GM18502 (cell line): Measurements from ENCODE around the gene KIAA0319L.
"Not testable (repeated sequence)": the region's sequence is repeated elsewhere in the genome, so short reads cannot be mapped to it uniquely, and the experiment has no call there.

ENCODE experiments used
- ATAC-seq: cut with Tn5 transposase; IDR thresholded peaks from one replicate; pipeline ENCODE4 v1.9.1; 2021; ENCODE audit warnings: mild to moderate bottlenecking; ENCODE audit not compliant: unreplicated experiment, poor library complexity

Gene KIAA0319L

DNA sequence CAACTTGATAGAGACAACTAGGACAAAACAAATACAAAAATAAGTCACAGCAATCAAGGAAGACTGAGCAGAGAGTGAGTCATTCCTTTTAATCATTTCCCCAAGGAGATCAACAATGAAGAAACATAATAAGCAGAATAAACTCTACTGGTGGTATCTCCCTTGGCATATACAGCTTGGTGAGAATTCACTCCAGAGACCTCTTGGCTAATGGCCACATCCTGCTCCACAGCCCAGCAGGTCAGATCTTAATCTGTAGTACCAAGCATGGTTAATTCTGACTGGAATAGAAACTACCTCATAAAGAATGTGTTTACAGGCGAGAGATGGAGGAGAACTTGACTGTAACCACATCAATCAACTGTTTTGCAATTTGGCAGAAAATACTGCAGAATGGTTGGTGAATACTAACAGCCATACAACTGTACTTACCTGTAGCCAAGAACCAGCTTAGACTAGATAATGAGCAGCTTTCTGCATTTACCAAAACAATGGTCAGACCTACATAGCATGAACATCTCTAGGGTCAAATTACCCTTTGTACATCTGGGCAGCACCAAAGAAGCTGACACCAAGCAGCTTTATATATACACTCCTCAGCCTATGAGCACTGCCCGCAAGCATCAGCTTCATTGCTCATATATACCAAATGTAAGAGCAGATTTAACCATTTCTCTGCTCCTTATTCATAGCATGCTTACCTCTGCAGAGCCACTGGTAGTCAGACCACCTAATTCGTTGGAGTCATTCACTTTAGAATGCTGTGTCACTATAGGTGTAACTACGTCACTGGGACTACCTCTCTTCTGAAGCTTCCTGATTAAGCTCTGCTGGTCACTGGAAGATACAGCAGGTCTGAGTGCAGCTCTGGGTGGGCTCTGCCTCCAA is 51.0 kb downstream of the KIAA0319L start:
- peak; percentile 70 for ATAC-seq

DNA sequence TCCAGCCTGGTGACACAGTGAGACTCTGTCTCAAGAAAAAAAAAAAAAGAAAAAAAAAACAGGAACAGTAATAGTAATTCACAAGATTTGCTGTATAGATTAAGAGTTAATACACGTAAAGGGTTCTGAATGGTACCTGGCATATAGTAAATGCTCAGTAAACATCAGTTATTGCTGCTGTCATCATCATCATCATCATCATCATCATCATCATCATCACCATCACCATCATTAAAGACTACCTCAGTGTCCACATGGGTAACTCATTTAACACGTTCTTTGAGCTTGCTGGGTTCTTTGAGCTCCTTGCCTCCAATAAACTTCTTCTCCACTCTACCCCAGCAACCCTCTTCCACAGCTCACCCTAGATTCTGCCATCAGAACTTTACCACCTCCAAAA is 55.0 kb downstream of the KIAA0319L start:
- ATAC-seq = no peak

DNA sequence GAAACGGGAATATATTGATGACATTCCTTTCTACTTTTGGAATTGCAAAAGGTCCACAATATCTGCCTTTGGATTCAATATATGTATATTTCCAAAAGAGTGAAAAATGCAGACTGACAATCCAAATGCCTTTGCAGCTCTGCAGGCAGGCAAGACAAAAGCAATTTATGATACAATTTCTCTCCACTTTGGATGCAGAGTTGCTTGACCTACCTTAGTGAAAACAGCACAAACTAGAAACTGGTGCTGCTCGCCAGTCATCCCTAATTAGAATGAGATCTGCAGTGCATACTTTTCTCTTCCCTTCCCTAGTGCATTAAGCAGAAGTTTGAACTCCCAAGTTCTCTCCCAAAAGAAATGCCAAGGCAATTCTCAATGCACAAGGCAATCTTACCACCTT is 56.8 kb downstream of the KIAA0319L start:
- ATAC-seq = no peak

DNA sequence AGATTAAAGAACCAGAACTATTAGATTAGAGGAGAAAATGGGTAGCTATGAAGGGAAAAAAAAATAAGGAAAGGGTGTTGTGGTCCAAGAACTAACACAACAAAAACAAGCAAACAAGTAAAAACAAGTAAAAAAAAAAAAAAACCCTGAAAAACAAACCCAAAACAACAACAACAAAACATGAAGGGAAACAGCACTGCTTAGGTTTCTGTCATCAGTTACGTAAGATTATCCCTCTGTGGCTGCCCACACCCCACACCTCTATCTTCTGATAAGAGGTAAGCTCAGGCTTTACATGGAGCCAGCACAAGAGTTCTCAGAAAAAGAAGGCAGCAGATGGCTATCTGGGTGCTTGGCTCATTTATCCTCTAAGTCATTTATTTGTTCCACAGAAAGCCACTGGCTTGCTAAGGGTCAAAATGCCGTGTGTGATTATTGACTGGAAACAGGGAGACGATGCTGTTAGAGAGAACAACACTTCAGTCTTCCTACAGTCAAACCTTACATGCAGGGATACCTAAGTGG is 57.5 kb downstream of the KIAA0319L start:
- no peak for ATAC-seq

DNA sequence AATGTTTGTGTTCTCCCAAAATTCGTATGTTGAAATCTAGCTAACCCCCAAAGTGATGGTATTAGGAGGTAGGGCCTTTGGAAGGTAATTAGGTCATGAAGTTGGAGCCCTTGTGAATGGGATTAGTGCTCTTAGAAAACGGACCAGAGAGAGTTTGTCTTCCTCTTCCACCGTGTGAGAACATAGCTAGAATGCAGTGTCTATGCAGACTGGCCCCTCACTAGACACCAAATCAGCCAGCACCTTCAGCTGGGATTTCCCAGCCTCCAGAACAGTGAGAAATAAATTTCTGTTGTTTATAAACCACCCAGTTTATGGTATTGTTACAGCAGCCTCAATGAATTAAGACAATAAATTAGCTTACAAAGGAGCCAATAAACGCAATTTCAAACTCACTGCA is 58.0 kb downstream of the KIAA0319L start:
- no peak for ATAC-seq

DNA sequence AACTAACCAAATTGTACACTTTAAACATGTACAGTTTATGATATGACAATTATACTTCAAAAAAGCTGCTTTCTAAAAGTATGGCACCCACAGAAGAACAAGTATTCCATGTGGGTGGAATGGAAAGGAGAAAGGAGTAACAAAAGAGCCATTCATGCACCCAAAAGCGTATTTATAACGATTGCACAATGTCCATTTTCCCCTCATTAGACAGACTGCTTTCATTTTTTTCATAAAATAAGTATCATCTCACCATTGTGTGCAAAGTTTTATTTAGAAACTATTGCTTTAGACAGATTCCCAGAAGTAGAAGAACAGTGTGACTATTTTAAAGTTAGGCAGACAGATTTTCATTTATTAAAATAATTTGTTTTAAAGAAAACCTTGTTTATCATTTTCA is 59.6 kb downstream of the KIAA0319L start:
- ATAC-seq = no peak

DNA sequence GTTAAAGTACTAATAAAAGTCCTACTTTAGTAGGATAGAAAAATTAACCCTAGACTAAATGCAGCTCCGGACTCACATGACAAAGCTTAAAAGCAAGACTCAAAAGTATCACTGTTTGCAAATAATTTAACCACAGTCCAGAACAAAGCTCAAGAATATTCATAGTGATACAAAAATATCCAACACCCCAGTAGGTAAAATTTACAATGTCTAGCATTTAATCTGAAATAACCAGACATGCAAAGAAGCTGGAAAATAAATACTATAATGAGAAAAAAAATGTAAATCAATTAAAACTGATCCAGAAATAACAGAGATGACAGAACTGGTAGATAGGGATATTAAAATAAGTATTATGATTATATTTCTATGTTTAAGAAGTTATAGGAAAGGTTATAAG is 67.0 kb downstream of the KIAA0319L start:
- no peak for ATAC-seq

DNA sequence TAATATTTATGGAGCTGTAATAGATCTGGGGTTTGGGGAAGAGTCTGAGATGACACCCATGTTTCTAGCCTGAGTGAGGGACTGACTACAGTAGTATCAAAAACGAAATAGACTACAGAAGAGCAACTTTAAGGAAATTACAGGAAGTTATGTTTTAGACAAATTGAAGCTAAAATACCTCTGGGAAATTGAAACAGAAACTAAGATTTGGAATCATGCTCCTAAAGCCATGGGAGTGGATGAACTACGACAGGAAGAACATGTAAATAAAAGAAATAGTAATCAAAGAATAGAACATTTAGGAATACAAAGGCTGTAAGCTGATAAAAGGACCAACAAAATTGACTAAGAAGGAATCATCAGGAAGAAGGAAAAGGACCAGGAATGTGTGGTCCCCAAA is 68.9 kb downstream of the KIAA0319L start:
- ATAC-seq = no peak

DNA sequence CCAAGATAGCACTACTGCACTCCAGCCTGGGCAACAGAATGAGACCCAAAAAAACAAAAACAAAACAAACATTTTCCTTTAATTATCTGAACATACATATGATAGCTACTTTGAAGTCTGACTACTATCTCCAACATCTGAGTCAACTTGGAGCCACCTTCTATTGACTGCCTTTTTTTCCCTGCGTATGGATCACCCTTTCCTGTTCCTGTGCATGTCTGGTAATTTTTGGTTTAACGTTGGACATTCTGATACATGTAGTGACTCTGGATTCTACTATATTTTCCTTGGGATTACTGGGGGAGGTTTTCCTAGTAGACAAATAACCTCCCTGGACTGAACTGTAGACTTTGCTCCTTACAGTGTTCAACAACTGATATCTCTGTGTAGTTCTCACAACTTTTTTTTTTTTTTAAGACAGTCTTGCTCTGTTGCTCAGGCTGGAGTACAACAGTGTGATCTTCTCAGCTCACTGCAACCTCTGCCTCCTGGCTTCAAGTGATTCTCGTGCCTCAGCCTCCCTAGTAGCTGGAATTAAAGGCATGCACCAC is 70.3 kb downstream of the KIAA0319L start:
- no peak for ATAC-seq

DNA sequence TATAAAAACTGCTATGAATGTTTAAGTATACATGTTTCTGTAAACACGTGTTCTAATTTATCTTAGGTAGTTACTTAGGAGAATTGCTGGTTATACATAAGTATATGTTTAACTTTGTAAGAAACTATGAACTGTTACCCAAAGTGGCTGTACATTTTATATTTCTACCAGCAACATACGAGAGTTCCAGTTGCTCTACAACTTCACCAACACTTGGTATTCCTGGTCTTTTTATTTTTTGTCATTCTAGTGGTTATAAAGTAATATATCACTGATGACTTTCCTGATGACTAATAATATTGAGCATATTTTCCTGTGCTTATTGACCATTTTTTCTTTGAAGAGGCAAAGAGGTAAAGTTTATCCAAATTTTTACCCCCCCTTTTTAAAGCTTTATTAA is 76.0 kb downstream of the KIAA0319L start:
- no peak for ATAC-seq

DNA sequence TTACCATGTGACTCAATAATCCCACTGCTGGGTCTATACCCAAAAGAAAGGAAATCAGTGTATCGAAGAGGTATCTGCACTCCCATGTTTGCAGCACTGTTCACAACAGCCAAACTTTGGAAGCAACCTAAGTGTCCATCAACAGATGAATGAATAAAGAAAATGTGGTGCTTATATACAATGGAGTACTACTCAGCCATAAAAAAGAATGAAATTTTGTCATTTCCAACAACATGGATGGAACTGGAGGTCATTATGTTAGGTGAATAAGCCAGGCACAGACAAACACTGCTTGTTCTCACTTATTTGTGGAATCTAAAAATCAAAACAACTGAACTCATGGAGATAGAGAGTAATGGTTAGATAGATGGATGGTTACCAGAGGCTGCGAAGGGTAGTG is 79.3 kb downstream of the KIAA0319L start:
- ATAC-seq = no peak

DNA sequence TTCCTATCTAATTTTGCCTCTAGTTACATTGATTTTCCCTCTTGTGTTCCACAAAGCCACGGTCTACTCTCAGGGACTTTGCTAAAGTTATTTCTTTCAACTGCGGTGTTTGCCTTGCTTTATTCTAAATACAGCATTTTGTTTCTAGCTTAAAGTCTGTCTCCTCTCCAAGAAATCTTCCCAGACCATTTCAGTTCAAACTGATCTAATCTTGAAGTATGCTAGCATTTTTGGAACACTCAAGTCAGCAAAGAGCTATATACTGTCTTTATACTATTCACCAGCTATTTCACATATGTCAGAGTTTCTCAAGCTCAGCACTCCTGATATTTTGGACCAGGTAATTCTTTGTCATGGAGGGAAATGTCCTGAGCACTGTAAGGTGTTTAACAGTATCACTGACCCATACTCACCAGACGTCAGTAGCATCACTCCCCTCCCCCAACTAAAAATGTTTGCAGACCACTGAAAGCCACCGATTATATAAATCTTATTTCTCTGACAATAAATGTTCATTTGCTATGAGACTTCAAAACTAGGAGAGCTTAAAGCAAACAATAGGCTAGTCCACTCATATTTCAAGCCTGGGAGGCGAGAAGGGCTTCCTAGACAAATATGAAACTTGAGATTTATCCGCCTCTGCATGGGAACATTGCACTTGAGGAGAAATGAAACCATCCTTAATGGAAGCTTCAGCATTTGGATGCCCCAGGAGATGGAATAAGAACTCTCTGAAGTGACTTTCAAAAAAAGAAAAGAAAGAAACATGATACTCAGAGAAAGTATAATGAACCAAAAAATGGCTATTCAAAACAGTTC is 81.1 kb downstream of the KIAA0319L start:
- ATAC-seq = no peak

DNA sequence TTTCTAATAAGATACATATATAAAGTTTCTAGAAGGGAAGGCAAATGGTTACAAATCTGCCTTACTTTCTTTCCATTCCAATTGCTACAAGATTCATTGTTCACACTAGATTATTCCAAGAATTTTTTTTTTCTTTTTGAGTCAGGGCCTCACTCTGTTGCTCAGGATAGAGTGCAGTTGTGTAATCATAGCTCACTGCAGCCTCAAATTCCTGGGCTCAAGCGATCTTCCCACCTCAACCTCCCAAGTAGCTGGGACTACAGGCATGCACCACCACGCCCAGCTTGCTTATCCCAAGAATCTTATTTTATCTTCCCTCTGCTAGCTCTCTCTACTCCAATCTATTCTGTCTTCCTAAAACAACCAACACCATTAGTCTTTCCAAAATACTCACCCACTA is 81.8 kb downstream of the KIAA0319L start:
- ATAC-seq = no peak

DNA sequence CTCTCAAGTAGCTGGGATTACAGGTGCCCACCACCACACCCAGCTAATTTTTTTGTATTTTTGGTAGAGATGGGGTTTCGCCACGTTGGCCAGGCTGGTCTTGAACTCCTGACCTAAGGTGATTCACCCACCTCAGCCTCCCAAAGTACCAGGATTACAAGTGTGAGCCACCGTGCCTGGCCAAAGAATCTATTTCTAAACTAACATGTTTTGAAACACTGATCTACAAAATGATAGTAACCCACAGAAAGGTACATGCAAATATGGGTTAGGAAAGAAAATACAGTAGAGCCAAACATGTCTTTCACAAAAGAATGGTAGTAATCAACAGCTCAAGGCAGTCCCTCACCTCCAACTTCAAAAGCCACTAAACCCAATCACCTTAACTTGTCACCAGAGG is 84.0 kb downstream of the KIAA0319L start:
- not testable (repeated sequence) for ATAC-seq

DNA sequence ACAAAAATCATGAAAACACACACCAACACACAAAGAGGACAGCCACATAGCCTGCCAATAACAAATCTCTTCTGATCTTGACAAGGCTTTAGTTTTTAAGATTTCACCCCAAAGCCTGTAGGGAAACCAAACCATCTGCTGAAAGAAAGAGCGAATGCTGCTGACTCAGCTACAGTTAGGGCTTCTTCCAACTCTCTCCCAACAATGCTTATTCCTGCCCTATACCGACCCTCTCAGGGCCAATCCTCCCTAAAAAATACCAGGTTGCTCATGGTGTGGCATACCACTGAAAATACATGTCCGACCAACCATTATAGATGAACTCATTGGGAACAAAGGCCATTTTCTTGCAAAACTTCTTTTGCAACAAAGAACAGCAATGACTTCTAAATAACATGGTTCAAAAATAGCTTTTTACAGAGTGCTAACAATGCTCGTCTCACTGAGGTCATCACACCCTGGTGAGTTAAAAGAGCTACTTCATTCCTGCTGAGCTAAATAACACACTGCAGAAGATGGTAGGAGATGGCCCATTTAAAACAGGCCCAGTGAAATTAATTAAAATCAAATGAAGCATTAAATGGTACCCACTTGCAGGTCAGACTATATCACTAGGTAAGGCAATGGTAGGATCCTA is 86.1 kb downstream of the KIAA0319L start:
- no peak for ATAC-seq

DNA sequence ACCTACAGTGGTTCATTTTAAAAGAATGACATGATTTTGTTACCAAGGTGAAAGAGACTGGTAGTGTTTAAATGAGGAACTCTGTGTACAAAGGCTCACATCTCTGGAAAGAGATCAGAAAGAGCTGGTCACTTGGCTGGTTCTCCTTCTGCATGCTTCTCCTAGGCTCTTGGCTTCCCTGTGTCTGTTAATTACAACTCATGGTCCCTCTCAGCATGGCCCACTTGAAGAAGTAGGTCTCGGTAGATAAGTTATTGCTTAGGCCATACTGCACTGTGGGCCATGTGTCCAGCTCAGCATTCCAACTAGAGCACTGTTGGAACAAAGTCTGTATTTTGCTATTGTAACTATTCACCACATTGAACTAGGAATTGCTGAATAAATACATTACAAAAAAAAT is 91.1 kb downstream of the KIAA0319L start:
- ATAC-seq = no peak

DNA sequence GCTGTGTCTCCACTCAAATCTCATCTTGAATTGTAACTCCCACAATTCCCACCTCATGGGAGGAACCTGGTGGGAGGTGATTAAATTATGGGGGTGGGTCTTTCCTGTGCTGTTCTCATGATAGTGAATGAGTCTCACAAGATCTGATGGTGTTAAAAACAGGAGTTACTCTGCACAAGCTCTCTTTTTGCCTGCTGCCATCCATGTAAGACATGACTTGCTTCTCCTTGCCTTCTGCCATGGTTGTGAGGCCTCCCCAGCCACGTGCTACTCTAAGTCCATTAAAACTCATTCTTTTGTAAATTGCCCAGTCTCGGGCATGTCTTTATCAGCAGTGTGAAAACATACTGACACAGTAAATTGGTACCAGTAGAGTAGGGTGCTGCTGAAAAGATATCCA is 93.5 kb downstream of the KIAA0319L start:
- not testable (repeated sequence) for ATAC-seq

DNA sequence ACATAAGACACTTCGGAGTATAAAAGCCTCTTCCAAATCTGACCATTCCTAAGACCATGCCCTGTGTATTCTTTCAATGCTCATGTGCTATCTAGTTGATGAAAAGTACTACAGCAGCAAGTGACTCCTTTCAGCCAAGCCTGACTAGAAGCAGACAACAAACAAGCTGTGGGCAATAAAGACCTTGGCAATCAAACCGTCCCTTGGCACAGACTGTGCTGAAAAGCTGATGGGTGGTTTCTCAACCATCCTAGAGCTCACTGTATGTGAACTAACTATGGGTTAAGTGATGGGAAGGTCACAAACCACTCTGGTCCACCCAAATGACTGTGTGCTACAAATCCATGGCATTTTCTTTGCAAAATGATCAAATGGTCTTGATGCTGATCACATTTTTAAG is 94.0 kb downstream of the KIAA0319L start:
- no peak for ATAC-seq

DNA sequence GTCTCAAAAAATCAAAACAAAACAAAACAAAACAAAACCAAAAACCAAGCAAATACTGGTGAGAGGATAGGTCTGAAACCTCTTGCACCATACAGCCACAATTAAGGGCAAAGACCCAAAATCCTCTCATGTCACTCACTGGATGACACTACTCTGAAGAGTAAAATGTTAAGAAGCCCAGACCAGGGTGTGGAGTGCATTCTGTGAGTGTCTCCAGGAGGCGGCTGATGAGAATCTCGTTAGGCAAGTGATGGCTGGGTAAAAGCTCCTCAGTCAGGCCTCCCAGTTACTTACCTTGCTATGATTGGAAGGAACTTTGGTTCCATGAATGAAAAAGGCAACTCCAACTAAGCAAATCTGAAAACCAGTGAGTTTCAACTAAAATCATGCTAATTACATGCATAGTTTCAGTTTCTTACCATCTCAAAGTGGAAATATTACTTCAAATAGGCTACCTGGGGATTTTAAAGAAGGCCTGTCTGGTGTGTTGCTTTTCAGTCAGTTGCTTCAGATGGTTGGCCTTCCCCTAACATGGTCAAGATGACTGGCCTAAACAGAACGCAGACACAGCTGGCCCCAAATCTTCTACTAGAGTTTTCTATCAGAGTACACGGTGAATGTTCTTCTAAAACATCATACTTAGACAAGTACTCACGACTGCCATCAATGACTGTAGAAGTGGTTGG is 95.1 kb downstream of the KIAA0319L start:
- ATAC-seq = no peak

DNA sequence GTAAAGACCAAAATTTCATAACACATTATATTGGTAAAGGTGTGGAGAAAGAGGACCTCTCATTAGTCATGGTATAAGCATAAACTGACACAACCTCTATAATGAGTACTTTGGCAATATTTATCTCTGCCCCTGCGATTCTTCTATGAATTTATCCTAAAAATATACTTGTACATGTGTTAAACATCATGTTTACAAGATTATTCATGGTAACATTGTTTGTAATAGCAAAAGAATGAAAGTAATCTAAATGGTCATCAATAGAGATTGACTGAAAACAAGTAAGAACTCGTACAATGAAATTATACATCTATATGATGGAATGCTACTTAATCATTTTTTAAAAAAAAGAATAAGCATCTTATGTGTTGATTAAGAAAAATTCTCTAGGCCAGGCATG is 96.4 kb downstream of the KIAA0319L start:
- no peak for ATAC-seq
